Activated CD8-positive, alpha-beta T cell treated with anti-CD3 and anti-CD28 coated beads, Interleukin-2, amount 10 ng/mL, durations not matched to agents 7 days and 5 days (primary cell): ENCODE results near the gene GNAS-AS1. TPM values are rescaled to one million over a fixed set of nuclear protein-coding genes. Genes with fewer than 3 reads are reported as not detected.
A peak's percentile ranks its signal among the peaks of the same experiment; 100 is the strongest.

Source experiments
- ATAC-seq: fragments of 150-1000 bp; cut with Tn5 transposase; one replicate; pipeline ENCODE4 v1.10.0; 2021; ENCODE audit warnings: moderate library complexity
- CTCF ChIA-PET: fragments of 350-600 bp; sonication (Branson Sonifier 250); formaldehyde crosslinking; loops from one replicate; lab custom pipeline; 2021; ENCODE audit warnings: antibody characterized with exemption; lab: Charles Lee
- POLR2A ChIA-PET: fragments of 350-600 bp; sonication (Branson Sonifier 250); formaldehyde crosslinking; loops from one replicate; lab custom pipeline; 2021; ENCODE audit warnings: antibody characterized with exemption; lab: Charles Lee
- DNase-seq: peaks from one replicate; pipeline ENCODE4 v3.0.0-alpha.2; 2020
- H3K27ac Mint-ChIP-seq: one replicate; pipeline ENCODE4 v1.8.0; 2021; ENCODE audit warnings: mild to moderate bottlenecking, mixed read lengths
- H3K27me3 Mint-ChIP-seq: one replicate; pipeline ENCODE4 v1.8.0; 2021; ENCODE audit warnings: low read depth, mixed read lengths
- H3K36me3 Mint-ChIP-seq: one replicate; pipeline ENCODE4 v1.8.0; 2021; ENCODE audit warnings: low read depth, mixed read lengths
- H3K4me1 Mint-ChIP-seq: one replicate; pipeline ENCODE4 v1.8.0; 2021; ENCODE audit warnings: low read depth, mixed read lengths
- H3K4me3 Mint-ChIP-seq: one replicate; pipeline ENCODE4 v1.8.0; 2021; ENCODE audit warnings: mild to moderate bottlenecking, mixed read lengths
- H3K9me3 Mint-ChIP-seq: one replicate; pipeline ENCODE4 v1.8.0; 2022; ENCODE audit warnings: mixed read lengths; ENCODE audit not compliant: insufficient read depth
- total RNA-seq, 2 experiments: library from RNA; stranded (reverse); gene quantifications; one replicate each; pipeline ENCODE4 v1.2.3, GENCODE V29; 2021

GNAS-AS1 gene
- total RNA-seq, 2 experiments from 2014 or later, result 1.3 to 2.0 TPM

- Mint-ChIP-seq H3K27me3 (peaks cover 62% of the 10 kb centered on the region), H3K27ac (no peak overlapping the region), H3K36me3 (peaks cover 7% of the 10 kb centered on the region), H3K9me3 (no peaks in the 10 kb centered on the region), H3K4me3 (no peak overlapping the region), H3K4me1 (peaks cover 45% of the 10 kb centered on the region)
- DNase-seq (no peak), ATAC-seq (no peak)
- ChIA-PET POLR2A (no interaction called here), CTCF (interaction anchor here (0.9 to 4.8 kb wide), 2 partner anchors 192 to 361 kb away, joined by 3 to 46 read pairs; partner anchors contain the start of gene STX16)
Measured at GRCh38 chr20:58841539-58842264, 9.0 kb downstream of the GNAS-AS1 start.

- peaks cover 7% of the 10 kb centered on the region for H3K36me3 Mint-ChIP-seq
- no peak overlapping the region for H3K27ac Mint-ChIP-seq
- no peak overlapping the region for H3K4me3 Mint-ChIP-seq
- POLR2A ChIA-PET, result no interaction called here
- CTCF ChIA-PET, result interaction anchor here (0.9 to 4.8 kb wide), 3 partner anchors 182 to 360 kb away, joined by 3 to 46 read pairs (median 14); partner anchors contain the start of gene STX16
- H3K27me3 Mint-ChIP-seq, result peaks cover 65% of the 10 kb centered on the region
- DNase-seq (no peak), ATAC-seq (no peak)
- no peaks in the 10 kb centered on the region for H3K9me3 Mint-ChIP-seq
- peaks cover 46% of the 10 kb centered on the region for H3K4me1 Mint-ChIP-seq
Measured at GRCh38 chr20:58840816-58841538, 9.7 kb downstream of the GNAS-AS1 start.

GRCh38 chr20:58839991-58840747, 10.5 kb downstream of the GNAS-AS1 start:
- Mint-ChIP-seq H3K4me3 (peak overlapping the region; percentile 34), H3K36me3 (peaks cover 7% of the 10 kb centered on the region), H3K4me1 (peaks cover 52% of the 10 kb centered on the region), H3K27ac (no peak overlapping the region), H3K9me3 (no peaks in the 10 kb centered on the region), H3K27me3 (peaks cover 69% of the 10 kb centered on the region)
- no peak for DNase-seq
- ATAC-seq, result peak; percentile 10
- POLR2A ChIA-PET, result interaction anchor here (1.0 kb wide), 1 partner anchor 188 kb away, joined by 3 read pairs; no protein-coding TSS in a partner anchor
- CTCF ChIA-PET, result interaction anchor here (0.8 to 4.8 kb wide), 9 partner anchors 26 to 603 kb away, joined by 3 to 46 read pairs (median 3); partner anchors contain the start of gene STX16

- ChIA-PET POLR2A (interaction anchor here (1.0 kb wide), 1 partner anchor 187 kb away, joined by 3 read pairs; no protein-coding TSS in a partner anchor), CTCF (interaction anchor here (0.7 to 4.8 kb wide), 11 partner anchors 9 to 603 kb away, joined by 3 to 46 read pairs (median 4); partner anchors contain the start of gene STX16)
- Mint-ChIP-seq H3K4me3 (no peak overlapping the region), H3K27ac (no peak overlapping the region), H3K4me1 (peaks cover 52% of the 10 kb centered on the region), H3K9me3 (no peaks in the 10 kb centered on the region), H3K27me3 (peaks cover 67% of the 10 kb centered on the region), H3K36me3 (peaks cover 7% of the 10 kb centered on the region)
- DNase-seq (peak; percentile 61), ATAC-seq (peak; percentile 71)
Measured at GRCh38 chr20:58839474-58839874, 11.2 kb downstream of the GNAS-AS1 start.

- H3K27ac Mint-ChIP-seq, result no peak overlapping the region
- H3K27me3 Mint-ChIP-seq, result peaks cover 64% of the 10 kb centered on the region
- no peak for DNase-seq
- no peaks in the 10 kb centered on the region for H3K9me3 Mint-ChIP-seq
- ChIA-PET CTCF (interaction anchor here (1.1 to 4.8 kb wide), 4 partner anchors 20 to 601 kb away, joined by 4 to 46 read pairs (median 15); partner anchors contain the start of gene STX16), POLR2A (no interaction called here)
- no peak overlapping the region for H3K4me3 Mint-ChIP-seq
- H3K36me3 Mint-ChIP-seq, result peaks cover 7% of the 10 kb centered on the region
- H3K4me1 Mint-ChIP-seq, result peaks cover 52% of the 10 kb centered on the region
- ATAC-seq, result no peak
Measured at GRCh38 chr20:58838174-58838573, 12.5 kb downstream of the GNAS-AS1 start.

- CTCF ChIA-PET, result interaction anchor here (1.1 to 4.8 kb wide), 4 partner anchors 19 to 601 kb away, joined by 4 to 46 read pairs (median 15); partner anchors contain the start of gene STX16
- Mint-ChIP-seq H3K27me3 (peaks cover 64% of the 10 kb centered on the region), H3K4me1 (peaks cover 52% of the 10 kb centered on the region), H3K4me3 (no peak overlapping the region), H3K9me3 (no peaks in the 10 kb centered on the region), H3K27ac (no peak overlapping the region), H3K36me3 (peaks cover 7% of the 10 kb centered on the region)
- peak; percentile 56 for DNase-seq
- POLR2A ChIA-PET, result no interaction called here
- ATAC-seq, result peak; percentile 62
Measured at GRCh38 chr20:58837717-58838116, 13.0 kb downstream of the GNAS-AS1 start.

GRCh38 chr20:58836616-58837204, 14.0 kb downstream of the GNAS-AS1 start:
- H3K4me3 Mint-ChIP-seq, result no peak overlapping the region
- H3K9me3 Mint-ChIP-seq, result no peaks in the 10 kb centered on the region
- H3K27me3 Mint-ChIP-seq, result peaks cover 60% of the 10 kb centered on the region
- peaks cover 3% of the 10 kb centered on the region for H3K36me3 Mint-ChIP-seq
- ATAC-seq (no peak), DNase-seq (no peak)
- peaks cover 44% of the 10 kb centered on the region for H3K4me1 Mint-ChIP-seq
- POLR2A ChIA-PET, result no interaction called here
- CTCF ChIA-PET, result interaction anchor here (0.6 kb wide), 1 partner anchor 470 kb away, joined by 3 read pairs; no protein-coding TSS in a partner anchor
- no peak overlapping the region for H3K27ac Mint-ChIP-seq

GRCh38 chr20:58835231-58835630, 15.5 kb downstream of the GNAS-AS1 start:
- Mint-ChIP-seq H3K4me3 (no peak overlapping the region), H3K4me1 (peaks cover 40% of the 10 kb centered on the region), H3K27ac (no peak overlapping the region), H3K9me3 (no peaks in the 10 kb centered on the region), H3K36me3 (peaks cover 4% of the 10 kb centered on the region), H3K27me3 (peaks cover 51% of the 10 kb centered on the region)
- CTCF ChIA-PET, result no interaction called here
- no peak for DNase-seq
- POLR2A ChIA-PET, result interaction anchor here (1.0 kb wide), 1 partner anchor 18 kb away, joined by 3 read pairs; no protein-coding TSS in a partner anchor
- ATAC-seq, result no peak

- peaks cover 4% of the 10 kb centered on the region for H3K36me3 Mint-ChIP-seq
- H3K4me3 Mint-ChIP-seq, result no peak overlapping the region
- DNase-seq (no peak), ATAC-seq (no peak)
- H3K9me3 Mint-ChIP-seq, result no peaks in the 10 kb centered on the region
- H3K4me1 Mint-ChIP-seq, result peaks cover 28% of the 10 kb centered on the region
- POLR2A ChIA-PET, result no interaction called here
- no peak overlapping the region for H3K27ac Mint-ChIP-seq
- peaks cover 43% of the 10 kb centered on the region for H3K27me3 Mint-ChIP-seq
- CTCF ChIA-PET, result no interaction called here
Measured at GRCh38 chr20:58833921-58834320, 16.8 kb downstream of the GNAS-AS1 start.

- Mint-ChIP-seq H3K9me3 (no peaks in the 10 kb centered on the region), H3K4me1 (peaks cover 16% of the 10 kb centered on the region), H3K27me3 (peaks cover 49% of the 10 kb centered on the region), H3K4me3 (no peak overlapping the region), H3K27ac (no peak overlapping the region), H3K36me3 (peaks cover 4% of the 10 kb centered on the region)
- ChIA-PET POLR2A (no interaction called here), CTCF (no interaction called here)
- DNase-seq, result no peak
- ATAC-seq, result no peak
Measured at GRCh38 chr20:58832457-58832856, 18.2 kb downstream of the GNAS-AS1 start.

- ChIA-PET POLR2A (no interaction called here), CTCF (no interaction called here)
- Mint-ChIP-seq H3K4me3 (no peak overlapping the region), H3K27ac (no peak overlapping the region), H3K36me3 (peaks cover 4% of the 10 kb centered on the region), H3K27me3 (peaks cover 39% of the 10 kb centered on the region), H3K9me3 (no peaks in the 10 kb centered on the region), H3K4me1 (peaks cover 2% of the 10 kb centered on the region)
- DNase-seq (no peak), ATAC-seq (no peak)
Measured at GRCh38 chr20:58829531-58829941, 21.2 kb downstream of the GNAS-AS1 start.
